OCI-LY7 (cell line): ENCODE measurements around the gene AGGF1. TPM values are rescaled to one million over a fixed set of nuclear protein-coding genes. Genes with fewer than 3 reads are reported as not detected.

Experiments
- BruUV-seq: library from RNA; stranded (reverse); fragments of 400-500 nt; replicated peaks from 2 replicates; lab custom pipeline; 2021; lab: Mats Ljungman, UMichigan
- CTCF ChIA-PET: fragments of 300-600 bp; sonication (Branson Sonifier 250); formaldehyde crosslinking; loops from one replicate; lab custom pipeline; 2022; ENCODE audit warnings: antibody characterized with exemption; ENCODE audit not compliant: unreplicated experiment; lab: Charles Lee
- POLR2A ChIA-PET: fragments of 300-600 bp; sonication (Branson Sonifier 250); formaldehyde crosslinking; loops from one replicate; lab custom pipeline; 2022; ENCODE audit warnings: antibody characterized with exemption; lab: Charles Lee
- DNase-seq: peaks from one replicate; pipeline ENCODE4 v3.0.0-alpha.2; 2015; ENCODE audit warnings: low spot score
- H2AFZ ChIP-seq: fragments of 200-600 bp; sonication (generic), shearing (Covaris generic); 2 replicates; pipeline ENCODE4 v1.6.1; 2014; ENCODE audit warnings: mild to moderate bottlenecking, antibody characterized with exemption, low read length, moderate library complexity
- H3K27ac ChIP-seq: fragments of 200-600 bp; sonication (generic); 2 replicates; pipeline ENCODE4 v1.5.1; 2014; ENCODE audit warnings: mixed run types, low read depth, mild to moderate bottlenecking, moderate library complexity, low read length, inconsistent platforms; ENCODE audit not compliant: poor library complexity, severe bottlenecking
- H3K36me3 ChIP-seq: fragments of 200-600 bp; sonication (generic); 2 replicates; pipeline ENCODE4 v1.6.1; 2014; ENCODE audit warnings: mild to moderate bottlenecking, antibody characterized with exemption, low read length, moderate library complexity, mixed read lengths; ENCODE audit not compliant: insufficient read depth
- H3K4me1 ChIP-seq: fragments of 200-600 bp; sonication (generic); 2 replicates; pipeline ENCODE4 v1.5.1; 2014; ENCODE audit warnings: mild to moderate bottlenecking, low read length; ENCODE audit not compliant: insufficient read depth, poor library complexity, severe bottlenecking
- H3K4me2 ChIP-seq: fragments of 200-600 bp; sonication (generic); 2 replicates; pipeline ENCODE4 v1.6.1; 2014; ENCODE audit warnings: mild to moderate bottlenecking, low read length
- H3K4me3 ChIP-seq: fragments of 200-600 bp; sonication (generic); 2 replicates; pipeline ENCODE4 v1.5.1; 2014; ENCODE audit warnings: mild to moderate bottlenecking, low read depth, low read length; ENCODE audit not compliant: poor library complexity, severe bottlenecking
- H3K79me2 ChIP-seq: fragments of 200-600 bp; sonication (generic); 2 replicates; pipeline ENCODE4 v1.6.1; 2016; ENCODE audit warnings: low read depth, mild to moderate bottlenecking, low read length, moderate library complexity, mixed read lengths; ENCODE audit not compliant: insufficient read depth
- H3K9me2 ChIP-seq: fragments of 200-600 bp; sonication (generic); 2 replicates; pipeline ENCODE4 v1.6.1; 2016; ENCODE audit warnings: mild to moderate bottlenecking, low read length, mixed read lengths; ENCODE audit not compliant: insufficient read depth
- H3K9me3 ChIP-seq: fragments of 200-600 bp; sonication (generic); 2 replicates; pipeline ENCODE4 v1.6.1; 2014; ENCODE audit warnings: mild to moderate bottlenecking, mixed run types, low read length, mixed read lengths
- H4K20me1 ChIP-seq: fragments of 200-600 bp; sonication (generic); 2 replicates; pipeline ENCODE4 v1.6.1; 2014; ENCODE audit warnings: mild to moderate bottlenecking, antibody characterized with exemption, low read length, moderate library complexity, mixed read lengths; ENCODE audit not compliant: insufficient read depth
- CTCF ChIP-seq: fragments of 200-600 bp; sonication (generic); conservative IDR thresholded peaks from 2 replicates; pipeline ENCODE4 v1.5.1; 2014; ENCODE audit warnings: mild to moderate bottlenecking, antibody characterized with exemption, low read length, moderate library complexity, mixed read lengths
- EZH2phosphoT487 ChIP-seq: fragments of 200-600 bp; sonication (generic); IDR thresholded peaks from 2 replicates; pipeline ENCODE4 v1.6.1; 2018; ENCODE audit warnings: low read depth, borderline replicate concordance, mild to moderate bottlenecking, mixed run types, antibody characterized with exemption, low read length, moderate library complexity, mixed read lengths
- intact Hi-C: fragments of 100-400 bp; cut with micrococcal nuclease; formaldehyde crosslinking; loops from one replicate; pipeline ENCODE4 v1.10.0; 2022; ENCODE audit not compliant: unreplicated experiment
- total RNA-seq, 2 experiments: library from RNA; depleted of rRNA in 1 of 2; stranded (reverse); fragments of >200 nt in 1 of 2; shearing (Covaris generic) in 1 of 2; gene quantifications; 2 replicates each; pipeline ENCODE4 v1.2.3, GENCODE V29; 2014 to 2022

AGGF1 gene
- total RNA-seq, 2 experiments from 2014 or later, result 18.5 to 33.6 TPM

GRCh38 chr5:77033338-77033737, 3.1 kb downstream of the AGGF1 start:
- POLR2A ChIA-PET, result interaction anchor here (0.5 kb wide), 1 partner anchor 1187 kb away, joined by 3 read pairs; no protein-coding TSS in a partner anchor
- no peak for TF ChIP-seq CTCF
- TF ChIP-seq EZH2phosphoT487, result no peak
- H3K27ac ChIP-seq, result no peak overlapping the region
- no peaks in the 10 kb centered on the region for H4K20me1 ChIP-seq
- peaks cover 17% of the 10 kb centered on the region for H3K4me1 ChIP-seq
- no peak for DNase-seq
- H3K4me2 ChIP-seq, result peak overlapping the region; percentile 11; the same call in 1 of the 2 replicates
- CTCF ChIA-PET, result no interaction called here
- peaks cover 13% of the 10 kb centered on the region; the same call in 1 of the 2 replicates for H3K79me2 ChIP-seq
- no peak overlapping the region for H2AFZ ChIP-seq
- no TSS peak for BruUV-seq
- intact Hi-C loops, result no loop called here
- peaks cover 52% of the 10 kb centered on the region for H3K36me3 ChIP-seq
- H3K4me3 ChIP-seq, result no peak overlapping the region
- H3K9me3 ChIP-seq, result peaks cover 17% of the 10 kb centered on the region
- H3K9me2 ChIP-seq, result no peaks in the 10 kb centered on the region

- H3K27ac ChIP-seq, result no peak overlapping the region
- peaks cover 4% of the 10 kb centered on the region; the same call in 1 of the 2 replicates for H3K9me3 ChIP-seq
- BruUV-seq, result no TSS peak
- H4K20me1 ChIP-seq, result no peaks in the 10 kb centered on the region
- no peak for DNase-seq
- H3K4me1 ChIP-seq, result peaks cover 11% of the 10 kb centered on the region
- H3K79me2 ChIP-seq, result peaks cover 6% of the 10 kb centered on the region; the same call in 1 of the 2 replicates
- TF ChIP-seq CTCF, result no peak
- no peak for TF ChIP-seq EZH2phosphoT487
- ChIA-PET POLR2A (interaction anchor here (0.7 to 1.3 kb wide), 2 partner anchors 9 to 21 kb away, joined by 3 read pairs; no protein-coding TSS in a partner anchor), CTCF (no interaction called here)
- H2AFZ ChIP-seq, result no peak overlapping the region
- no peak overlapping the region for H3K4me2 ChIP-seq
- 0 out of 2 replicates have a peak, but pooled peaks cover 4% of the 10 kb centered on the region for H3K9me2 ChIP-seq
- H3K36me3 ChIP-seq, result peaks cover 66% of the 10 kb centered on the region
- intact Hi-C loops, result no loop called here
- no peak overlapping the region for H3K4me3 ChIP-seq
These were observed 5.7 kb downstream of the AGGF1 start for GRCh38 chr5:77035950-77036349.

GRCh38 chr5:77046416-77047073, 16.3 kb downstream of the AGGF1 start:
- no peak for DNase-seq
- POLR2A ChIA-PET, result interaction anchor here (0.6 kb wide), 2 partner anchors 680 to 1661 kb away, joined by 3 to 4 read pairs; no protein-coding TSS in a partner anchor
- TF ChIP-seq EZH2phosphoT487 (no peak), CTCF (no peak)

More at GRCh38 chr5:77046416-77047073, 16.3 kb downstream of the AGGF1 start:
- no peaks in the 10 kb centered on the region for H3K9me3 ChIP-seq
- H3K4me3 ChIP-seq, result no peak overlapping the region
- no peaks in the 10 kb centered on the region for H3K4me1 ChIP-seq
- no peak overlapping the region for H3K4me2 ChIP-seq
- no peak overlapping the region for H2AFZ ChIP-seq
- peaks cover 70% of the 10 kb centered on the region for H3K36me3 ChIP-seq
- CTCF ChIA-PET, result no interaction called here
- H3K27ac ChIP-seq, result no peak overlapping the region
- H3K79me2 ChIP-seq, result no peaks in the 10 kb centered on the region
- no peaks in the 10 kb centered on the region for H3K9me2 ChIP-seq
- no peaks in the 10 kb centered on the region for H4K20me1 ChIP-seq
- no TSS peak for BruUV-seq
- intact Hi-C loops, result no loop called here
